GM21529 (cell line): Measurements from ENCODE around the gene SEC31B.
A peak's percentile ranks its signal among the peaks of the same experiment; 100 is the strongest.

Source experiments
- ATAC-seq: cut with Tn5 transposase; IDR thresholded peaks from one replicate; pipeline ENCODE4 v1.9.1; 2021; ENCODE audit not compliant: unreplicated experiment

Gene SEC31B

DNA sequence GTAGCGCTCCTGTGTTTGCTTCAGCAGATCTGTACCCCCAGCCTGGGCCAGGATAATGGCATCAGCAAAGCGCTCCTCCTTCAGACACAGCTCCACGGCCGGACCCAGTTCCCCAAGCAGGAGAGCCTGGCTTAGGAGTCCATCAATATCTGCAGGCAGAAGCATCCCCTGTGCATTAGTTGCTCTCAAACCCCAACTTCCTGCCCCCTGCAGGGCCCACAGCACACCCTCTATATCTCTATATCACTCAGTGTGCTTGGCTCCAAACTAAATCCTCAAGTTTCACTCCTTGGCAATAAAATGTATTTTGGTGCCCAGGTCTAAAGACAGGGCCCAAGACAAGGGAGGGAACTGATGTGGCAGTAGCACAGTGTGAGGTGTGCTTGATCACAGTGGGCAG, 21.6 kb downstream of the SEC31B start:
- ATAC-seq = no peak

GRCh38 chr10:100496567-100496966, 23.1 kb downstream of the SEC31B start:
- ATAC-seq = no peak

DNA sequence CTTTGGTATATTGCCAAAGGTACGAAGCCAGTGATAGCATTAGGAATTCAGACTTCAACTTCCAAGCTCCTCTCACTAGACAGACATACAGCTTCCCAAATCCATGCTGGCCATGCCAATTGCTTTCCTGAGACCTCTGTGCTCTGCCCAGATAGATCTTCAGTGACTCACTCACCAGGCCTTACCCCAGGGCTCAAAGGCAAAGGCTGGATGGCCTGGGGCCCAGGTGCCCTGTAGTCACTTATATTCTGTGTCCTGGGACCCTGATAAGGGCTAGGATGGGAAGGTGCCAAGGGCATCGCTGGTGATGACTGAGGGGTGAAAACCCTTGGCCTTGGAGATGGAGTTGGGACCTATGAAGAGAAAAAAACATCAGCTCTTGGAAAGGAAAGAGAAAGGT, 29.1 kb downstream of the SEC31B start:
- no peak for ATAC-seq

- ATAC-seq = no peak
Measured at GRCh38 chr10:100489396-100489795, 30.3 kb downstream of the SEC31B start.

DNA sequence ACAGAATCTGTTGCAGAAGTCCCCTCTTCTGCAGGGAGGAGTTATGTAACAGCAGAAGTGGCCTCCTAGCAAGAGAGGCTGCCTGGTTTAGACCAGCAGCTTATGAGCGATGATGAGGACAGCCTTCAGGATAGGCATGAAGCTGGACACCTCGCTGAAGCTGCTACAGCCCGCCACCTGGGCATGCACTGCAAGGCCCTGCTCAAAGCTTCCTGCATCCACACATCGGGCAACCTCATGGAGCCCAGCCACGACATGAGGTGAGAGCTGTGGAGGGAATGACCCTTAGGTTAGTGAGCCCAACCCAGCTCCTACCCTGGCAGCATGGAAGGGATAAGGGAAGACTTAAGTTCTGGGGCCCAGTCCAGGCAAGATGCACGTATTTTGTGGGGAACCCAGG, 32.1 kb downstream of the SEC31B start:
- ATAC-seq = no peak

DNA sequence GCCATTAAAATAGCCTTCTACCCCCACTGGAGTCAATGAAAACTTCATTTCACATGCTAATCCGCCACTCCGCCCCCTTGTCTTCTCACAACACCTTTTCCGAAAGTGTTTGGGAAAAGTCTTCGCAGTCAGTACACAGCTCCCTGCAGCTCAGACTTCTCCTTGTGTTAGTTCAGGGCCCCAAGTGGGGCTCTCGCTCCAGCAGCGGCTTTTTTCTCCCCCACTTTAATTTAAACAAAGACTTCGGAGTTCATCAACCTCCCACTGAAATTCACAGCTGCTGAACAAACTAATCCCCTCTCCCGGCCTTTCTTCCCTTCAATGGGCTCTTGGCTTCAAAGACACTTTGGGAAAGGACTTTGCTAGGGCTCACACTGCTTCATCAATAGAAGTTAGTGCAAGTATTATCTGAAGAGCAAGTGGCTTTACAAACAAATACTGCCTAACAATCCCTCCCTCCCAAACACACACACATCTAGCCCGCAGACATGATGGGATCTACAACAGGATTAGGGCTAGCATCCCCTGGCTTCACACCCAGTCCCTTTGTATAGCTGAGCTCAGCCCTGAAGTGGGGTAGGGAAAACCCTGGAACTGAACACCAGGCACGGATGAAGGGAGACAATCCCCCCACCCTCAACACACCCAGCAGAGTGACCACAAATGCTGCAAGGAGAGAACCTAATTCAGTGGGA, 33.7 kb downstream of the SEC31B start:
- ATAC-seq = no peak

DNA sequence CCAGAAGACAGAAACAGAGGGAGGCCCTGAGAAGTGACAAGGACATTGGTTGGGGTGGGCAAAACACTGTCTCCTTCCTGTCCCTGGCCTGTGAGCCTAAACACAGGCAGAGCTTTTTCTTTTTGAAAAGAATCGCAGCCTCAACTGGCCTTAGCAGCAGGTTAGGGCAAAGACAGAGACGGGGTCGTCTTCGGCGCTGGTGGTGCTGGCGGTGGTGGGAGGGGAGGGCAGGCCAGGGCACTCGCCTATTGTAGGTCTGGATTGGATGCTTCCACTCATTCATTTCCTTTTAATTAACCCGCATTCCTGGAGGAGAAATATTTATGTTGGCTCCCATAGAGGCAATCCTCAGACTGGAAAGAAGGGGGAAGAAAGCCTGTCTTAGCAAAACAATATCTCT, 34.3 kb downstream of the SEC31B start:
- no peak for ATAC-seq

DNA sequence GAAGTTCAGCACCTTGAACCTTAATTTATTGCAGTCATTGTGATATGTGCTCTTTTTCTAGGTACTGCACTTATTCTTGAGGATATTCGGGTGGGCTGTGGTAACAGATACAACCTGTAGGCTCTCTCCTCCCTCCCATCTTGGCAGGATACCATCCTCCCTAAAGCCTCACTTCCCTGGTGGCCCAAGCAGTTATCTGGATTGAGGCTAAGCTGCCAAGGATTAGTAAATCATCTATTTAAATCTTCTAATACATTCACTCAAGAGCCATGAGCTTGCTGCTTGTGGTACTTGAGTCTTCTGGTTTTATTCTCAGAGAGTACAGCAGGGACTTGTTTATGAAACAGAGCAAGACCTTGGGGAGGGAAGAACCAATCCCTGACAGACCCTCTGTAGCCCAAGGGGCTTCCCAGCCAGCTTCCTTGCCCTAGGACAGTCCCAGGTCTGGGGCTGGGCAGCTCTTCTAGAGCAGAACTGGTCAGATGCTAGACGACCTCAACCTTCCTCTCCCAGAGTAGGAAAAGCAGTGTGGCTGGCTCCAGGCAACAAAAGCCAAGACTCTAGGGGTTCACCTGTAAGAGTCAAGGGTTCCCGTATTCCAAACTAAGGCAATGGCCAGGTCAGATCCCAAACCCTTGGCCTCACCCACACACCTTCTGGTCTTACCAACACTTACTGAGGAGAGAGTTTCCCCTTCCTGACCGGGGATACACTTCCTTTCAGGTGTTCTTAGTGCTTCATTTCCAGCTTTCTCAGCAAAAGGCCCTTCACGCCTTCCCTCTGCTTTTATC, 35.6 kb downstream of the SEC31B start:
- ATAC-seq = no peak

DNA sequence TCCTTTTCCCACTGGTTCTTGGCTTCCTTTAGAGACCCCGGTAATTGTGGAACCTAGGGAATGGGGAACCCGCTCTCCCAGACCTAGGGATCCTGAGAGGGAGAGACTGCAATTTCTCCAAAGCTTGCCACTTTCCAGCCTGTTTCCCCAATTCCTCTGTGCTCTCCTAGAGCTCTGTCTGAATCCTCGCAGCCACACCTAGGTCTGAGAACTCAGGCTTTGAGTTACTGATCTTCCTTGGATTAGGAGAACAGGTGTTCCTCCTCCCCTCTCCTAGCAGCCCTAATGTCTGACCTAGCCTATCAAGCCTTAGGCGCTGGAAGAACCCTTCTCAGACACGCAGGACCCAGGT, 36.9 kb downstream of the SEC31B start:
- no peak for ATAC-seq

DNA sequence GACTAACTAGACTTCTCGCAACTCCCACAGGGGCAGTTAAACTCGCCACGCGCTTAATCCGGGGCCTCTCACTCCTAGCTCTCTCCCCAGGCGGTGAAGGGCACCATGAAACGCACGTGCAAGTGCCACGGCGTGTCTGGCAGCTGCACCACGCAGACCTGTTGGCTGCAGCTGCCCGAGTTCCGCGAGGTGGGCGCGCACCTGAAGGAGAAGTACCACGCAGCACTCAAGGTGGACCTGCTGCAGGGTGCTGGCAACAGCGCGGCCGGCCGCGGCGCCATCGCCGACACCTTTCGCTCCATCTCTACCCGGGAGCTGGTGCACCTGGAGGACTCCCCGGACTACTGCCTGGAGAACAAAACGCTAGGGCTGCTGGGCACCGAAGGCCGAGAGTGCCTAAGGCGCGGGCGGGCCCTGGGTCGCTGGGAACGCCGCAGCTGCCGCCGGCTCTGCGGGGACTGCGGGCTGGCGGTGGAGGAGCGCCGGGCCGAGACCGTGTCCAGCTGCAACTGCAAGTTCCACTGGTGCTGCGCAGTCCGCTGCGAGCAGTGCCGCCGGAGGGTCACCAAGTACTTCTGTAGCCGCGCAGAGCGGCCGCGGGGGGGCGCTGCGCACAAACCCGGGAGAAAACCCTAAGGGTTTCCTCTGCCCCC, 37.4 kb downstream of the SEC31B start:
- peak; percentile 61 for ATAC-seq

- peak; percentile 97 for ATAC-seq
Measured at GRCh38 chr10:100481462-100482081, 38.1 kb downstream of the SEC31B start.

DNA sequence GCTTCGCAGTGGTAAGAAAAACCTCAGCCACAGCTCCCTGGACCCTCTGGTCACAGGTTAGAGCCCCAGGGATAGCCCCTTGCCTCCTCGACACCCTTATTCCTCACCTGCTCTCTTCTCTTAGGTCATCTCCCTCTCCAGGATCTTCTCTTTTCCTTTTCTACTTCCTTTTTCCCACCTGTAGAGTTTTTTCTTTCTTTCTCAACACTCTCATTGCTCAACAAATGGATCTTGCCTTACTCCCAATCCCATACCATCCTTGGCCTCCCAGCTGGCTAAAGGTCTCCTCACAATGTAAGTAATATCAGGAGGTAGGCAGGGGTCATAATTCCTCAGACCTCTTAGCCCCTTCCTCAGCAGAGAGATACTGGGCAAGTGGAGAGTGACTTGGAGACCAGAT, 39.7 kb downstream of the SEC31B start:
- no peak for ATAC-seq

DNA sequence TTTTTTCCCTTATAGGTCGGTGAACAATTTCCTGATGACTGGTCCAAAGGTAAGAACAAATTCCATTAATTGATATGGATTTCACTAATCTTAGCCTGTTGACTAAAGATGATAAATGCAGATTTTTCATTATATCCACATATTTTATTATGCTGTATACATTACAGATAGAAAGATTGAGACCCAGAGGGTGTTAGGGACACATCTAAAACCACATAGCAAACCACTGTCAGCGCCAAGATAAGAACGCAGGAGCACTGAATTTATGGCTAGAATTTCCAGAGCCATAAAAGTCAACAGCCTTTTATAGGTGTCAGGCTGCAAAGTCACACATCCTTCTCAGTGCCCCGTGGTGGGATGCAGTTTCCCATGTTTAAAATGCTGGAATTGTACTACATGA, 40.6 kb downstream of the SEC31B start:
- ATAC-seq = no peak

DNA sequence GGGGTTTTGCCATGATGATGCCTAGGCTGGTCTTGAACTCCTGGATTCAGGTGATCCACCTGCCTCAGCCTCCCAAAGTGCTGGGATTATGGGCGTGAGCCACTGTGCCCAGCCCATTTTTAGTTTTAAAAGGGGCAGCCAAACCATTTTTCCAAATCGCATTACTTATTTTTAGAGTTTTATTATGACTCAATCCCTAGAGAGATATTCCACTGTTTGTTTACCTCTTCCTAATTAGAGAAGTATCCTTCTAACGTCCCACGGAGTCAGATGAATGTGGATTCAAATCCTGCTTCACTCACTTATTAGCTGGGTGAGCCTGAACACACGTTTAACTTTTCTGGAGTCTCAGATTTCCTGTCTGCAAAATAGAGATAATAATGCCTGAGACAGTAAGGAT, 41.7 kb downstream of the SEC31B start:
- ATAC-seq = no peak

GRCh38 chr10:100470367-100470766, 49.3 kb downstream of the SEC31B start:
- no peak for ATAC-seq

DNA sequence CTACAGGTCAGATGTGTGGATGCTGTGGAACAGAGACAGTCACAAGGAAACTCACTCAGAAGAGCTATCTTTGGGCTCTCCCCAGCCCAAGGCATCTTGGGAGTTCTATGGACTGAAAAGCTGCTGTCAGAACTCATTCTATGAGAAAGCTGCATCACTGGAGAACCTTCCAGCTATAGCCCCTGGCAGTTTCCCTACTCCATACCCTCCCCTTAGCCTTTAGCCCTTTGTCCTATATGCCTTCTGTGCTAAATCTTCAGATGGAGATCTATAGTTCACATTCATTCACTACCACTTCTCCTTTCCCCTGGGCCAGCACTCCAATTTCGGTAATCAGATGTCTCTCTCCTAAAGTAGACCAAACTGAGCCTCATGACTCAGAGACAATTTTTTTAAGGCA, 49.9 kb downstream of the SEC31B start:
- no peak for ATAC-seq

DNA sequence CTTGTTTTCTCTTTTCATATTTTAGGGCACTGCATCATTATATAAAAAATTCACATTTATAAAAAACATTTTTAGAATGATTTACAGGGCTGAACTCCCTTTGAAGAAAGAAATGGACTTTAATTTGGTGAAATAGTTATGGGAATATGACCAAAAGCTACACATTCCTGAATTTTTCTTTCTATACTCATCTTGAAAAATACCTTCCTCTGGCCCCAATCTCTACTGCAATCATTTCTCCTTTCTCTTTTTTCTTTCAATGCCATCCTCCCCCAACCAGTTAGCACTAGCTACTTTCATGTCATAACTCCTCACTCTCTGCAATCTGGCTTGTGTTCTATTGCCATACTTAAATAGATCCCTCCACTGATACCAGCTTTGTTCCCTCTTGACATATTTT, 50.7 kb downstream of the SEC31B start:
- ATAC-seq = no peak

DNA sequence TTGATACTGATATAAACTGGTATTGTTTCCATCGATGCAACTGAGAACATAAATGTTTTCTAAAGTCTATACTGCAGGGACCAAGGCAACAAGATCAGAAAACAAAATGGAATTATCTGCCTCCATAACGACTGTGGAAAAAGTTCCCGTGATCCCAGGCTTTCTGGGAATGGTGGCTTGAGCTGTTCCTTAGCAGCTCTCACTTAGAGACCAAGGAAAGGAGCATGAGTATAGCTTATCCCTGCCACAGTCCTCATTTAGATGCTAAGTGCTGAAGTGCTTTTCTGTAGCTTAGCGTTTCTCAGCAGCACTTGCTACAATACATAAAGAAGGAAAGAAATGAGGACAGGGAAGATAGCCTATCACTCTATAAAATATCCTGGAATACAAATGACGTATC, 51.3 kb downstream of the SEC31B start:
- ATAC-seq = no peak

DNA sequence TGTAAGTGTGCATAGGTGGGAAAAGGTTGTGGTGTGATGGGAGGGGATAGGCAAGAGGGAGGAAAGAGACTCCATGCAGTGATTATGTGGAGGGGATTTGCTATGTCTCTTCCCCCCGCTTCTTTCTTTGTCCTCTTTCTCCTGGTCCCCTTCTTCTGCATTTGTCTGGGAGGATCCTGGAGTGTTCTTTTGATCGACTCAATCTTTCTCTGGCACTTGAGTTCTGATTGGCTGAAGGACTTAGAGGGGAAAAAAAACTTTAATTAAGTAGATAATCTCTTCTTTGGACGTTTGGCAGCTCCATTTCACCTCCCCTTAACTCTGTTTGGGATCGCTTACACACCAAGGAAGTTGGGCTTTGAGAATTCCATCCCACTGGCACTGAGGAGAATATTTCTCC, 57.0 kb downstream of the SEC31B start, which contains the start of gene WNT8B:
Gene WNT8B (plus strand): TSS at position 301 of the 400 bp plus-strand sequence. CDS start 160 bp downstream, outside the sequence.
- no peak for ATAC-seq

DNA sequence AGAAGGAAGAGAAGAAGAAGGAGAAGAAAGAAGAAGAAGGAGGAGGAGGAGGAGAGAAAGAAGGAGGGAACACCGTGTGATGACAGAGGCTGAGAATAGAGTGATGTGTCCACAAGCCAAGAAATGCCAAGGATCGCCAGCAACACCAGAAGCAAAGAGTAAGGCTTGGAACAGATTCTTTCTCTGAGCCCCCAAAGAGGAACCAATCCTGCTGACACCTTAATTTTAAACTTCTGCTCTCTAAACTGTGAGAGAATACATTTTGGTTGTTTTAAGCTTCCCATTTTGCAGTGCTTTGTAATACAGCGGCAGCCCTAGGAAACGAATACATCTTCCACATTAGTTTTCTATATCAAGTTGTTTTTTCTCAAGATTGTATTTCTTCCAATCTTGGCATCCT, 70.7 kb downstream of the SEC31B start:
- no peak for ATAC-seq

GRCh38 chr10:100447663-100448062, 72.0 kb downstream of the SEC31B start:
- no peak for ATAC-seq
